H9 (cell line): ENCODE results near the gene ARID3A. TPM values are rescaled to one million over a fixed set of nuclear protein-coding genes. Genes with fewer than 3 reads are reported as not detected.

Source experiments
- DNase-seq: peaks from one replicate; pipeline ENCODE4 v3.0.0-alpha.2; 2017
- H2AFZ ChIP-seq: one replicate; pipeline ENCODE4 v1.6.1; 2013; ENCODE audit warnings: mild to moderate bottlenecking, low read length, control low read depth, moderate library complexity
- H2AK5ac ChIP-seq: 2 replicates; pipeline ENCODE4 v1.6.1; 2013; ENCODE audit warnings: low read length, control low read depth, mixed read lengths; ENCODE audit not compliant: insufficient read length
- H2BK120ac ChIP-seq: one replicate; pipeline ENCODE4 v1.6.1; 2013; ENCODE audit warnings: low read depth, mild to moderate bottlenecking, low read length, control low read depth, inconsistent platforms; ENCODE audit not compliant: poor library complexity, severe bottlenecking
- H2BK12ac ChIP-seq: 2 replicates; pipeline ENCODE4 v1.6.1; 2013; ENCODE audit warnings: low read length, control low read depth, mixed read lengths, low read depth; ENCODE audit not compliant: insufficient read length
- H2BK15ac ChIP-seq: 2 replicates; pipeline ENCODE4 v1.6.1; 2013; ENCODE audit warnings: low read depth, low read length, control low read depth
- H2BK20ac ChIP-seq: one replicate; pipeline ENCODE4 v1.6.1; 2013; ENCODE audit warnings: low read depth, mild to moderate bottlenecking, low read length, control low read depth, inconsistent platforms; ENCODE audit not compliant: poor library complexity, severe bottlenecking
- H2BK5ac ChIP-seq: 2 replicates; pipeline ENCODE4 v1.6.1; 2013; ENCODE audit warnings: low read length, control low read depth, mixed read lengths; ENCODE audit not compliant: insufficient read length
- H3K14ac ChIP-seq: 2 replicates; pipeline ENCODE4 v1.6.1; 2013; ENCODE audit warnings: low read length, control low read depth; ENCODE audit not compliant: insufficient read depth
- H3K18ac ChIP-seq: 2 replicates; pipeline ENCODE4 v1.6.1; 2013; ENCODE audit warnings: low read depth, mild to moderate bottlenecking, mixed read lengths, low read length, control low read depth; ENCODE audit not compliant: insufficient read length
- H3K23ac ChIP-seq: 2 replicates; pipeline ENCODE4 v1.6.1; 2013; ENCODE audit warnings: low read length, control low read depth, mixed read lengths, low read depth; ENCODE audit not compliant: insufficient read length
- H3K23me2 ChIP-seq: 2 replicates; pipeline ENCODE4 v1.6.1; 2013; ENCODE audit warnings: low read depth, mild to moderate bottlenecking, mixed read lengths, low read length, control low read depth; ENCODE audit not compliant: insufficient read length, poor library complexity, severe bottlenecking
- H3K27ac ChIP-seq: 2 replicates; pipeline ENCODE4 v1.5.1; 2013; ENCODE audit warnings: low read length, control low read depth, mixed read lengths, low read depth; ENCODE audit not compliant: insufficient read length
- H3K27me3 ChIP-seq: 2 replicates; pipeline ENCODE4 v1.6.1; 2013; ENCODE audit warnings: low read length, control low read depth, inconsistent platforms; ENCODE audit not compliant: insufficient read depth
- H3K4ac ChIP-seq: 2 replicates; pipeline ENCODE4 v1.6.1; 2013; ENCODE audit warnings: low read depth, mild to moderate bottlenecking, control low read depth, inconsistent platforms, low read length, moderate library complexity
- H3K4me1 ChIP-seq: 2 replicates; pipeline ENCODE4 v1.6.1; 2013; ENCODE audit warnings: low read length, control low read depth, inconsistent platforms; ENCODE audit not compliant: insufficient read depth
- H3K4me2 ChIP-seq: 2 replicates; pipeline ENCODE4 v1.6.1; 2013; ENCODE audit warnings: low read length, control low read depth, mixed read lengths; ENCODE audit not compliant: insufficient read length, insufficient read depth
- H3K56ac ChIP-seq: 2 replicates; pipeline ENCODE4 v1.6.1; 2013; ENCODE audit warnings: low read depth, mild to moderate bottlenecking, mixed read lengths, low read length, control low read depth; ENCODE audit not compliant: insufficient read length
- H3K79me1 ChIP-seq: 2 replicates; pipeline ENCODE4 v1.6.1; 2013; ENCODE audit warnings: low read depth, mild to moderate bottlenecking, moderate library complexity, low read length, control low read depth, inconsistent platforms; ENCODE audit not compliant: insufficient read depth, poor library complexity, severe bottlenecking
- H3K79me2 ChIP-seq: 2 replicates; pipeline ENCODE4 v1.6.1; 2013; ENCODE audit warnings: low read length, control low read depth, inconsistent platforms; ENCODE audit not compliant: insufficient read depth
- H3K9ac ChIP-seq: 2 replicates; pipeline ENCODE4 v1.6.1; 2013; ENCODE audit warnings: low read length, control low read depth, mixed read lengths; ENCODE audit not compliant: insufficient read length; ENCODE audit errors: extremely low read depth
- H3K9me3 ChIP-seq: one replicate; pipeline ENCODE4 v1.6.1; 2013; ENCODE audit warnings: low read depth, low read length, inconsistent platforms; ENCODE audit not compliant: control insufficient read depth
- H3T11ph ChIP-seq: one replicate; pipeline ENCODE4 v1.6.1; 2013; ENCODE audit warnings: mild to moderate bottlenecking, low read length, control low read depth, inconsistent platforms
- H4K20me1 ChIP-seq: one replicate; pipeline ENCODE4 v1.6.1; 2013; ENCODE audit not compliant: control insufficient read depth, insufficient read length, insufficient read depth
- H4K5ac ChIP-seq: 2 replicates; pipeline ENCODE4 v1.6.1; 2013; ENCODE audit warnings: low read depth, mild to moderate bottlenecking, mixed read lengths, low read length, control low read depth; ENCODE audit not compliant: insufficient read length
- H4K8ac ChIP-seq: replicated peaks from 2 replicates; pipeline ENCODE4 v1.6.1; 2013; ENCODE audit warnings: low read length, control low read depth, mixed read lengths, low read depth; ENCODE audit not compliant: insufficient read length
- H4K91ac ChIP-seq: 2 replicates; pipeline ENCODE4 v1.6.1; 2013; ENCODE audit warnings: low read depth, mild to moderate bottlenecking, moderate library complexity, mixed read lengths, low read length, control low read depth; ENCODE audit not compliant: insufficient read length
- H3K27ac Mint-ChIP-seq, 3 experiments: 2 replicates in 2 of 3; 3 replicates in 1 of 3; pipeline ENCODE4 v1.8.0; 2020 to 2021; ENCODE audit warnings: mixed read lengths in 3 of 3, mild to moderate bottlenecking in 1 of 3, moderate library complexity in 1 of 3
- H3K27me3 Mint-ChIP-seq: 2 replicates; pipeline ENCODE4 v1.8.0; 2021; ENCODE audit warnings: low read depth, mild to moderate bottlenecking, moderate library complexity, mixed read lengths
- H3K36me3 Mint-ChIP-seq, 3 experiments: 2 replicates in 2 of 3; 3 replicates in 1 of 3; pipeline ENCODE4 v1.8.0; 2020 to 2021; ENCODE audit warnings: low read depth in 3 of 3, mixed read lengths in 3 of 3; ENCODE audit not compliant: insufficient read depth in 1 of 3
- H3K4me1 Mint-ChIP-seq, 2 experiments: 2 replicates each; pipeline ENCODE4 v1.8.0; 2020; ENCODE audit warnings: mixed read lengths in 2 of 2
- H3K4me3 Mint-ChIP-seq, 2 experiments: 2 replicates in 1 of 2; 3 replicates in 1 of 2; pipeline ENCODE4 v1.8.0; 2020 to 2021; ENCODE audit warnings: mild to moderate bottlenecking in 2 of 2, mixed read lengths in 2 of 2, moderate library complexity in 1 of 2
- H3K9me3 Mint-ChIP-seq, 2 experiments: 2 replicates in 1 of 2; 3 replicates in 1 of 2; pipeline ENCODE4 v1.8.0; 2020; ENCODE audit warnings: mild to moderate bottlenecking in 2 of 2, mixed read lengths in 2 of 2, moderate library complexity in 1 of 2
- WGBS: extraction: QIAGEN DNeasy Blood & Tissue Kit; methylation state at CpG from one replicate; pipeline ENCODE4 v1.1.7; 2013; ENCODE audit warnings: missing lambda C conversion rate, low lambda C conversion rate, mixed read lengths; ENCODE audit not compliant: insufficient read length; ENCODE audit errors: extremely low coverage; 5-methylcytosine and 5-hydroxymethylcytosine counted together
- total RNA-seq: library from RNA; stranded (reverse); gene quantifications from 2 replicates; pipeline ENCODE4 v1.2.1, GENCODE V29; 2021
- TF ChIP-seq, protein P1 (sequence below): fragments of 200-600 bp; sonication (generic); conservative IDR thresholded peaks from 3 replicates; pipeline ENCODE4 v1.8.0; 2021; ENCODE audit warnings: antibody characterized with exemption, mild to moderate bottlenecking

ARID3A gene
- total RNA-seq, 1 experiment from 2014 or later: 98.3 TPM

DNA sequence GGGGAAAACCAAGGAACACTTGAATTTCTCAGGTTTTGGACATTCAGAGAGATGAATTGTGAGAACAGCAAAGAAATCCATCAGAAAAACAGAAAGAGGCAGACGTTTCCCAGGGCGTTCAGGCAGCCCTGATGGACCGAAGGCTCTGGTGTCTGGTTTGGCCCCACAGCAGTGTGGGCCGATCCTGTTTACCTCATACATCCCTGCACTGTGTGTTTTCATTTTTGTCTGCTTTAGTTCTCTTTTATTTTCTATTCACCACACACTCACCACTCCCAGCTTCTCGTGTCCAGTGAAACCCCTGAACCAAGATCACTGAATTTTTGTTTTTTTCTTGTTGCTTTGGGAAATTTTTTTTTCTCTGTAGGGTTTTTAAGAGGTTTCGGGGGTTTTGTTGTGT is 46.4 kb downstream of the ARID3A start:
- Mint-ChIP-seq H3K4me1 (peaks cover 0 to 12% of the 10 kb centered on the region in 2 experiments; a peak in 1 of 4 replicates), H3K4me3 (no peak overlapping the region), H3K9me3 (peaks cover 9 to 17% of the 10 kb centered on the region in 2 experiments), H3K27me3 (no peaks in the 10 kb centered on the region), H3K27ac (peak overlapping the region in 1 of 3 experiments; percentile 83; a peak in 2 of 7 replicates), H3K36me3 (peaks cover 35 to 42% (median 42%) of the 10 kb centered on the region in 3 experiments)
- Histone ChIP-seq H3K27me3 (no peaks in the 10 kb centered on the region), H4K91ac (no peak overlapping the region), H3T11ph (no peak overlapping the region), H2BK12ac (no peak overlapping the region), H3K4me1 (no peaks in the 10 kb centered on the region), H2BK120ac (no peak overlapping the region), H3K79me2 (no peaks in the 10 kb centered on the region), H3K23me2 (no peaks in the 10 kb centered on the region), H3K27ac (no peak overlapping the region), H3K56ac (no peak overlapping the region), H3K23ac (no peak overlapping the region), H3K4ac (no peak overlapping the region), H2BK15ac (no peak overlapping the region), H2BK5ac (no peak overlapping the region), H2BK20ac (no peak overlapping the region), H2AK5ac (no peak overlapping the region), H3K4me2 (no peak overlapping the region), H4K8ac (no peak overlapping the region), H3K18ac (no peak overlapping the region), H3K79me1 (no peaks in the 10 kb centered on the region), H3K9me3 (peaks cover 7% of the 10 kb centered on the region), H3K9ac (no peak overlapping the region), H2AFZ (no peak overlapping the region), H3K14ac (no peak overlapping the region), H4K20me1 (peaks cover 2% of the 10 kb centered on the region), H4K5ac (no peak overlapping the region)
- no CpG with 5 or more reads among the region's 6 CpGs for whole genome bisulfite sequencing
- TF ChIP-seq, protein P1, sequence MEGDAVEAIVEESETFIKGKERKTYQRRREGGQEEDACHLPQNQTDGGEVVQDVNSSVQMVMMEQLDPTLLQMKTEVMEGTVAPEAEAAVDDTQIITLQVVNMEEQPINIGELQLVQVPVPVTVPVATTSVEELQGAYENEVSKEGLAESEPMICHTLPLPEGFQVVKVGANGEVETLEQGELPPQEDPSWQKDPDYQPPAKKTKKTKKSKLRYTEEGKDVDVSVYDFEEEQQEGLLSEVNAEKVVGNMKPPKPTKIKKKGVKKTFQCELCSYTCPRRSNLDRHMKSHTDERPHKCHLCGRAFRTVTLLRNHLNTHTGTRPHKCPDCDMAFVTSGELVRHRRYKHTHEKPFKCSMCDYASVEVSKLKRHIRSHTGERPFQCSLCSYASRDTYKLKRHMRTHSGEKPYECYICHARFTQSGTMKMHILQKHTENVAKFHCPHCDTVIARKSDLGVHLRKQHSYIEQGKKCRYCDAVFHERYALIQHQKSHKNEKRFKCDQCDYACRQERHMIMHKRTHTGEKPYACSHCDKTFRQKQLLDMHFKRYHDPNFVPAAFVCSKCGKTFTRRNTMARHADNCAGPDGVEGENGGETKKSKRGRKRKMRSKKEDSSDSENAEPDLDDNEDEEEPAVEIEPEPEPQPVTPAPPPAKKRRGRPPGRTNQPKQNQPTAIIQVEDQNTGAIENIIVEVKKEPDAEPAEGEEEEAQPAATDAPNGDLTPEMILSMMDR: no peak
- DNase-seq: no peak
